GOT3 (cell line): ENCODE data around the gene OR6C65.
"Not testable (repeated sequence)": the region's sequence is repeated elsewhere in the genome, so short reads cannot be mapped to it uniquely, and the experiment has no call there.

Source experiments
- DNase-seq: peaks from one replicate; lab custom pipeline; 2025; ENCODE audit warnings: mixed read lengths; lab: John Stamatoyannopoulos, UW

The OR6C65 gene

GRCh38 chr12:55400229-55400628 is at the start of gene OR6C65:
TSS of gene OR6C65 (plus strand) at chr12:55400529. CDS start at chr12:55400529, 0 bp downstream.
- no peak for DNase-seq

GRCh38 chr12:55355338-55355737 is 45.0 kb upstream of the OR6C65 start:
- DNase-seq, result not testable (repeated sequence)

GRCh38 chr12:55362675-55363074 is 37.7 kb upstream of the OR6C65 start, which contains the start of gene OR6C75:
TSS of gene OR6C75 (plus strand) at chr12:55362975. CDS start at chr12:55365111, 2,136 bp downstream.
- DNase-seq, result no peak

- DNase-seq, result no peak
Observed at GRCh38 chr12:55365086-55365485, 35.2 kb upstream of the OR6C65 start.

DNA sequence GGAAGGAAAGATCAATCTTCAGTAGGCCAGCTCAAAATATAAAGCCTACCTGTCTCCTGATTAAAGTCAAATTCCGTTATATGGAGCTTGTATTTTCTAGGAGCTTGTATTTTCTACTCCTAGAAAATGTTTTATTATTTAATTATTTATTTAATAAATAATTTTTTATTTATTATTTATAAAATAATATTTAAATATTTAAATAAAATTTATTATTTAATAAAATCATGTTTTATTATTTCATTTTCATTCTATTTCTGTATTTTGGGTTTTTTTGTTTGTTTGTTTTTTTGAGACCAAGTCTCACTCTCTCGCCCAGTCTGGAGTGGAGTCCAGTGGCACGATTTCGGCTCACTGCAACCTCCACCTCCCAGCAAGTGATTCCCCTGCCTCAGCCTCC is 27.8 kb upstream of the OR6C65 start:
- DNase-seq, result no peak

- DNase-seq, result no peak
Observed at GRCh38 chr12:55385891-55386290, 14.4 kb upstream of the OR6C65 start.

DNA sequence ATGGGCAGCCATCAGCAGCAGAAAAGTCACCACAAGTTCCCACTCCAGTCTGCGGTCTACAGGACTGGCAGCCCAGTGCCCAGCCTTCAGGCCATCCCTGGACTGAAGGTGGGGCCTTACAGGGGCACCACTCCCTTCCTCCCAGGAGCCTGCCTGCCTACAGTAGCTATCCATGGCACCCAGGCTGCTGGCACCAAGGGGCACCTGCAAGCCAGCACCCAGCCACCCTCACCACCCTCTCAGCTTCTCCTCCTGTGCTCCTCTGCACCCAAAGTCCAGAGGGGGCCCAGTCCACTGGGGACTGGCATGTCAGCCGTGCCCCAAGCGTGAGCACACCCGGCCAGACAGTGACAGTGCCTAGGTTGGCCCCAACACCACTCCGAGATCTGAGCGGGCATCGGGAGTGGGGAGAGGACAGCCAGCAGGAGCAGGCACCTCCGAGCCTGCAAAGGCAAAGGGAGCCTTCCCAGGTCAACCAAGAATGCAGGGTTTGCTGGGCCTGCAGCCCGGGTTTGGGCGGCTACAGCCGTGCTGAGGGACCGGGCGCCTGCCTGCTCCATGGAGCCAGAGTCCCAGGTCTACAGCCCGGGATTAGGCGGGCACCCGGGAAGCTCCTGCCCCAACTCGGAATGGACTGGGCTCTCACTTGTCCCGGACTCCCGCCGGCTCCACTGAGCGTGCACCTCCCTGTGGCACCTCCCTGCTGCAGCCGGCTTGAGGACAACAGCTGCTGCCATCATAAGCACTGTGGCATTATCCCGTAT is 8.1 kb upstream of the OR6C65 start:
- no peak for DNase-seq

DNA sequence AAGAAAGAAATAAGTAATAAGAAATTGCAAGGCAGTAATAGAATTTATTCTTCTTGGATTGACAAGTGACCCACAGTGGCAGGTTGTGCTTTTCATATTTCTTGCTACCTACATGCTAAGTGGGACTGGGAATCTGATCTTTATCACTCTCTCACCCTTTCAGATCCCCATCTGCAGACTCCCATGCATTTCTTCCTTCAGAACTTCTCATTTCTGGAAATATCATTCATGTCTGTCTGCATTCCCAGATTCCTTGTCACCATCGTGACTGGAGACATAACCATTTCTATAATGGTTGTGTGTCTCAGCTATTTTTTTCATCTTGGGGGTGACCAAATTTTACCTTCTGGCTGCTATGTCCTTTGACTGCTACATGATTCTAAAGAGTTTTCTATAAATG is 4.0 kb upstream of the OR6C65 start:
- no peak for DNase-seq

- no peak for DNase-seq
Observed at GRCh38 chr12:55407866-55408265, 7.5 kb downstream of the OR6C65 start.

GRCh38 chr12:55409133-55409532 is 8.8 kb downstream of the OR6C65 start:
- DNase-seq, result not testable (repeated sequence)

DNA sequence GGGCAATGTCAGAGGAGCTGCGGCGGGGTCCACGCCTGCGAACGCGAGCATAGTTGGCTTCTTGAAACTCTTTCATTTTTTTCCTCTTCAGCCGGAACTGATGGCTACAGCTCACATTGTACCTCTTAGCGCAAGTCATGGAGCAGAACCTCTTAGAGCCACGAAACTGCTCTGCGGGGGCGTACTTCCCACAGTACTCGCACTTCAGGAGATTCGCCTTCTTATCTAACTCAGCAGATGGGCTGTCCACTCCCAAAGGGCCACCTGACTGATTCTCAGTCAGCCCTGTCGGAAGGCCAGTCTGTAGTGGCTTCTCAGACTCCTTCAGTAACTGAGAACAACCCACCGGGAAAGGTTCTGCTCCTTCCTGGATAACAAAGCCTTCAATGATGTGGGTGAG is 11.8 kb downstream of the OR6C65 start:
- DNase-seq, result not testable (repeated sequence)

GRCh38 chr12:55413498-55414388 is 13.4 kb downstream of the OR6C65 start:
- DNase-seq, result not testable (repeated sequence)

DNA sequence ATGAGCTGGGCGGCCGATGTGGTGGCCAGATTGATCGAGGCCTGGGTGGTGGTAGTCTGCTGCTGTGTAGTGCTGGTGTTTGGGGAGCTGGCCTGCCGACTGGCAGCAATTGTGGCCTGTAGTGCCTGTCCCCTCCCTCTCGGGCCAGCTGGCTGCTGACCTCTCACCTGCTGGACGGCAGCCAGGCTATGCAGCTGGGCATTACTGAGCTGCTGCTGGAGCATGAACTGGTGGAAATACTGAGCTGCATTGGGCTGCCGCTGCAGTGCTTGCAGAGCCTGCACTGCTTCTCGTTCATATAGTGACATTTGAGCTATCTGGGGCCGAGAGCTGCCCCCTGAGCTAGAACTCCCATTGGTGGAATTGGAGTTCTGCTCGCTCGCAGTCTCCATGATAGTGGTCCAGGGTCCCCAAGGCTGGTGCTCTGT is 14.1 kb downstream of the OR6C65 start:
- DNase-seq, result not testable (repeated sequence)

DNA sequence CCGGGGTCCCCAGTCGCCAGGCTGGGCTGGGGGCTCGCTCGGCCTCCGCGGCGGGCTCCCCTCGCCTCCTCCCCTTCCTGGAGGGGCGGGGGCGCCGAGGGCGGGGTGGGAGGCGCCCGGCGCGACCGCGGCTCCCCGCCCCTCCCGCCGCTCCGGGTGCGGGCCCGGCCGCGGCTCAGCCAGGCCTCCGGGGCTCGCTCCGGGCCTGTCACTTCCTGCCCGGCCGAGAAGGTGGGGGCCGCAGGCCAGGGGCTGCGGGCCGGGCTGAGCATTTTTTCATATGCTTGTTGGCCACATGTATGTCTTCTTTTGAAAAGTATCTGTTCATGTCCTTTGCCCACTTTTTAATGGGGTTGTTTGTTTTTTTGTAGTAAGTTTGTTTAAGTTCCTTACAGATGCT is 14.6 kb downstream of the OR6C65 start:
- DNase-seq, result not testable (repeated sequence)

- no peak for DNase-seq
Observed at GRCh38 chr12:55416961-55417360, 16.6 kb downstream of the OR6C65 start.

DNA sequence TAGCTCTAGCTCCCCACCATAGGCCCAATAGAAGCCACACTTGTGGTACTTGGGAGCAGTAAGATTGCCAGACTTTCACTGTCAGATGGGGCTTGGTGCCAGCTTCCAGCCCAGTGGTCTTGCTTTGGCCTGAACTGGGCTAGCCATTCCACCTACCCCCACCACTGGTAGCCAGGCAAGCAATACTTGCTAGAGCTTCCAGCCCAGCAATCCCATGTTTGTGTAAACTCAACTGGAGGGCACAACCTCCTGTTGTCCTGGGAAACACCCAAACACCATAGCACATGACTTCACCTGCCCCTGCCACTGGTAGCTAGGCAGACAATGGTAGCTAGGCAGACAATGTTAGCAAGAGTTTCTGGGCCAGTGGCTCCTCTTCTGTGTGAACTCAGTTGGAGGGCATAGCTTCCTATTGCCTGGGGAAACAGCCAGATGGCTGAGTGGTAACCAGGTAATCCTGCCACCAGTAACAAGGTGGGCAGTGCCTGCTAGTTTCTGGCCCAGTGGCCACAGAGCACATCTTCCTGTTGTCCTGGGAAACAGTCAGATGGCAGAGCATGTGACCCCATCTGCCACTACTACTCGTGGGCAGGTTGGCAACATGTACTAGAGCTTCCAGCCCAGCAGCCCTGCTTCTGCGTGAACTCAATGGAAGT is 20.1 kb downstream of the OR6C65 start:
- no peak for DNase-seq

DNA sequence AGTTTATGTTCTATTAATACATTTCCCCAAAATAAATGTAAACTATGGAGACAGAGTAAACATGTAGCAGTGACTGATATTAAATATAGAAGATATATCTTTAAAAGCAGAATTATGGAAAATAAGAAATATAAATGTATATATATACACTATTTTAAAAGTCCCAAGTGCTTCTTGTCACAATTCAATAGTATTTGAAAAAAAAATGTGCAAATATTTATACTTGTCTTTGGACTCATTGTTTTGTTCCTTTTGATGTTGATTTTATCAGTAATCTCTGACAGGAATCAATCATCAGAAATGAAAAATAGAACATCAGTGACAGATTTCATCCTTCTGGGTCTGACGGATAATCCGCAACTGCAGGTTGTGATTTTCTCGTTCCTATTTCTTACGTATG is 25.6 kb downstream of the OR6C65 start, which contains the start of gene OR6C76:
Gene OR6C76, plus strand, starts transcription at position 301 of the 400 bp plus-strand sequence. Its CDS starts 0 bp downstream, at position 301.
- no peak for DNase-seq

- DNase-seq, result no peak
Observed at GRCh38 chr12:55428331-55429243, 28.3 kb downstream of the OR6C65 start.

GRCh38 chr12:55441233-55441632 is 40.9 kb downstream of the OR6C65 start:
- DNase-seq, result not testable (repeated sequence)

DNA sequence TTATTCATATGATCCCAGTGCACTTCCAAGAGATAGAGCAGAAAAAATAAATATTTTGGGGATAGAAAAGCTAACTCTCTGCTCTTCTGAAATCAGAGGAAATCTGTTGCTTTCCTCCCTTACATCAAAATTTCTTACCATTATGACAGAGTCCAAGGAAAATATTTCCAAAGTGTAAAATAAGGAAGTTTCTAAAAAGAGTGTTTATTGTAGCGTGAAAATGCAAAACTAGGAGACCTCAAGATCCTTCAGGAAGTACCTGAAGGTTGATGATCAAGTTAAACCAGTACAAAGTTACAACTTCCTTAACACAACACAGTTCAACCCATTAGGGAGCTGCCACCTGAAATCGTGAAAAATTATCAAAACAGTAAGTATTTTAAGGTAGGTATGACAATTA is 43.4 kb downstream of the OR6C65 start, which contains the start of gene OR6C2:
Gene OR6C2, plus strand, starts transcription at position 301 of the 400 bp plus-strand sequence. CDS start 8,138 bp downstream, outside the sequence.
- DNase-seq, result no peak

- no peak for DNase-seq
Observed at GRCh38 chr12:55445357-55445756, 45.0 kb downstream of the OR6C65 start.
